Keratinocyte (primary cell): ENCODE results near the gene ZBTB9. TPM values are rescaled to one million over a fixed set of nuclear protein-coding genes. Genes with fewer than 3 reads are reported as not detected.

Experiments used
- DNase-seq: peaks from one replicate; pipeline ENCODE4 v3.0.0-alpha.2; 2011; ENCODE audit warnings: low read depth, missing footprints, low spot score
- FAIRE-seq: peaks from 2 replicates; lab custom pipeline; 2011; peaks lifted over from hg19 to GRCh38; lab: Jason Lieb, UNC
- H2AFZ ChIP-seq: 2 replicates; pipeline ENCODE4 v1.6.0; 2012; ENCODE audit warnings: low read length, control low read depth, inconsistent platforms; ENCODE audit not compliant: control insufficient read depth
- H3K27ac ChIP-seq: 2 replicates; pipeline ENCODE4 v1.5.1; 2011; ENCODE audit warnings: low read length; ENCODE audit not compliant: control insufficient read depth, insufficient read depth
- H3K27me3 ChIP-seq: 3 replicates; pipeline ENCODE4 v1.6.0; 2011; ENCODE audit warnings: low read length; ENCODE audit not compliant: control insufficient read depth, insufficient read depth; ENCODE audit errors: extremely low read depth
- H3K36me3 ChIP-seq, 2 experiments: 2 replicates in 1 of 2; 3 replicates in 1 of 2; pipeline ENCODE4 v1.5.1; 2011; ENCODE audit warnings: low read length in 2 of 2, mild to moderate bottlenecking in 1 of 2; ENCODE audit not compliant: control insufficient read depth in 2 of 2, insufficient read depth in 2 of 2; ENCODE audit errors: extremely low read depth in 1 of 2
- H3K4me1 ChIP-seq: 3 replicates; pipeline ENCODE4 v1.5.1; 2011; ENCODE audit warnings: low read length; ENCODE audit not compliant: control insufficient read depth, insufficient read depth; ENCODE audit errors: extremely low read depth
- H3K4me2 ChIP-seq: 3 replicates; pipeline ENCODE4 v1.6.0; 2011; ENCODE audit warnings: low read depth, low read length; ENCODE audit not compliant: control insufficient read depth, insufficient read depth; ENCODE audit errors: extremely low read depth
- H3K4me3 ChIP-seq, 3 experiments: fragments of 200-600 bp in 1 of 3; sonication (generic) in 1 of 3; 2 replicates in 2 of 3; 3 replicates in 1 of 3; pipeline ENCODE4 v1.5.1; 2011 to 2016; ENCODE audit warnings: low read length in 3 of 3, mild to moderate bottlenecking in 3 of 3, control low read depth in 2 of 3, inconsistent platforms in 1 of 3, low read depth in 1 of 3, mixed read lengths in 1 of 3, mixed run types in 1 of 3, moderate library complexity in 1 of 3; ENCODE audit not compliant: control insufficient read depth in 2 of 3, insufficient read depth in 2 of 3; ENCODE audit errors: extremely low read depth in 1 of 3
- H3K79me2 ChIP-seq: 2 replicates; pipeline ENCODE4 v1.6.0; 2012; ENCODE audit warnings: low read length; ENCODE audit not compliant: control insufficient read depth, insufficient read depth
- H3K9ac ChIP-seq: 3 replicates; pipeline ENCODE4 v1.6.0; 2011; ENCODE audit warnings: low read length; ENCODE audit not compliant: control insufficient read depth, insufficient read depth; ENCODE audit errors: extremely low read depth
- H3K9me1 ChIP-seq: 3 replicates; pipeline ENCODE4 v1.6.0; 2011; ENCODE audit warnings: low read length; ENCODE audit not compliant: control insufficient read depth, insufficient read depth; ENCODE audit errors: extremely low read depth
- H3K9me3 ChIP-seq: 2 replicates; pipeline ENCODE4 v1.5.1; 2012; ENCODE audit warnings: low read depth, low read length; ENCODE audit not compliant: control insufficient read depth
- H4K20me1 ChIP-seq: 3 replicates; pipeline ENCODE4 v1.6.0; 2011; ENCODE audit warnings: low read length; ENCODE audit not compliant: control insufficient read depth, insufficient read depth; ENCODE audit errors: extremely low read depth
- CTCF ChIP-seq, 3 experiments: IDR thresholded peaks in 1 of 3; conservative IDR thresholded peaks in 1 of 3; optimal IDR thresholded peaks in 1 of 3; 2 replicates in 2 of 3; 3 replicates in 1 of 3; pipeline versions ENCODE3 to v1.5.1; 2011; ENCODE audit warnings: low read length in 3 of 3, mild to moderate bottlenecking in 3 of 3, moderate library complexity in 2 of 3, control low read depth in 1 of 3, inconsistent platforms in 1 of 3; ENCODE audit not compliant: insufficient read depth in 2 of 3; ENCODE audit errors: extremely low read depth in 1 of 3
- EZH2 ChIP-seq: IDR thresholded peaks from one replicate; pipeline ENCODE4 v1.6.1; 2012; ENCODE audit warnings: inconsistent platforms, mild to moderate bottlenecking, low read length, moderate library complexity
- dilution Hi-C: fragments of 300-500 bp; cut with MboI; formaldehyde crosslinking; loops from one replicate; pipeline ENCODE4 v1.7.0; 2020; ENCODE audit warnings: low sequenced_read_pairs; ENCODE audit not compliant: extremely low pct_ligation_motif_present
- polyA plus RNA-seq, 5 experiments: library from polyadenylated mRNA; depleted of rRNA in 3 of 5; stranded (reverse) in 3 of 5; stranded (forward) in 1 of 5; unstranded in 1 of 5; fragments of >200 nt; gene quantifications; 1 replicate in 1 of 5; 2 replicates in 3 of 5; 3 replicates in 1 of 5; pipeline versions ENCODE4 v1.2.1 to v1.2.3, GENCODE V29; 2011 to 2012; ENCODE audit warnings: missing spikeins in 2 of 5, low read depth in 1 of 5, low replicate concordance in 1 of 5
- small RNA-seq, 3 experiments: library from RNA; depleted of rRNA; stranded (forward); fragments of <200 nt; gene quantifications; one replicate each; pipeline ENCODE3, GENCODE V24; 2012; ENCODE audit warnings: low read depth in 3 of 3, low replicate concordance in 1 of 3; ENCODE audit not compliant: insufficient read length in 3 of 3

Gene ZBTB9
- polyA plus RNA-seq, 1 donor (not counting 4 experiments of a cell fraction or from before 2014, with no cell fraction given), result 7.8 TPM

GRCh38 chr6:33504486-33504885, 50.1 kb downstream of the ZBTB9 start:
- dilution Hi-C loops, result no loop called here
- Histone ChIP-seq H3K27ac (no peak overlapping the region), H3K4me2 (no peak overlapping the region), H3K4me1 (no peaks in the 10 kb centered on the region), H3K36me3 (no peaks in the 10 kb centered on the region), H3K27me3 (no peaks in the 10 kb centered on the region), H3K9me1 (no peaks in the 10 kb centered on the region), H3K4me3 (no peak overlapping the region), H2AFZ (no peak overlapping the region), H3K9me3 (no peaks in the 10 kb centered on the region), H3K9ac (no peak overlapping the region), H4K20me1 (no peaks in the 10 kb centered on the region), H3K79me2 (no peaks in the 10 kb centered on the region)
- FAIRE-seq, result no peak
- no peak for TF ChIP-seq CTCF (optimal IDR thresholded peaks at IDR 0.05 in 1 of 3, IDR thresholded peaks at IDR 0.05 in 1 of 3, conservative IDR thresholded peaks at IDR 0.05 in 1 of 3; ENCODE audit: extremely low read depth in 1 of 3, insufficient read depth in 2 of 3, low read length in 3 of 3)
- no peak for TF ChIP-seq EZH2
- no peak for DNase-seq

GRCh38 chr6:33505548-33506370, 51.4 kb downstream of the ZBTB9 start:
- no peak for DNase-seq
- no peak overlapping the region for H3K4me3 ChIP-seq
- no peak for FAIRE-seq
- H3K27me3 ChIP-seq, result no peaks in the 10 kb centered on the region
- dilution Hi-C loops, result no loop called here
- no peaks in the 10 kb centered on the region for H3K36me3 ChIP-seq
- H3K4me1 ChIP-seq, result no peaks in the 10 kb centered on the region
- H3K27ac ChIP-seq, result no peak overlapping the region
- TF ChIP-seq CTCF (optimal IDR thresholded peaks at IDR 0.05 in 1 of 3, IDR thresholded peaks at IDR 0.05 in 1 of 3, conservative IDR thresholded peaks at IDR 0.05 in 1 of 3; ENCODE audit: extremely low read depth in 1 of 3, insufficient read depth in 2 of 3, low read length in 3 of 3) (no peak), EZH2 (no peak)
- no peak overlapping the region for H2AFZ ChIP-seq
- H3K79me2 ChIP-seq, result no peaks in the 10 kb centered on the region
- H3K9me3 ChIP-seq, result no peaks in the 10 kb centered on the region
- no peak overlapping the region for H3K9ac ChIP-seq
- H3K9me1 ChIP-seq, result no peaks in the 10 kb centered on the region
- H4K20me1 ChIP-seq, result no peaks in the 10 kb centered on the region
- H3K4me2 ChIP-seq, result no peak overlapping the region

Small RNAs within 50 kb of the gene (small RNA-seq; reads per million reads assigned to genes)
- gene ZBTB9, result 0 reads per million in 3 experiments

Other genes with a start within 250 kb of the ZBTB9 start
- gene HSD17B8, start 249.9 kb upstream of the ZBTB9 start, polyA plus RNA-seq, result 18.6 to 22.1 TPM (median 20.7 TPM) in 3 replicates
- 20.3 to 28.3 TPM (median 23.0 TPM) in 3 replicates for gene RING1, start 246.1 kb upstream of the ZBTB9 start, polyA plus RNA-seq
- 36.2 to 48.7 TPM (median 40.6 TPM) in 3 replicates for gene VPS52, start 182.7 kb upstream of the ZBTB9 start, polyA plus RNA-seq
- 5,669 to 7,560 TPM (median 6,374 TPM) in 3 replicates for gene RPS18, start 182.5 kb upstream of the ZBTB9 start, polyA plus RNA-seq
- gene B3GALT4, start 177.5 kb upstream of the ZBTB9 start, polyA plus RNA-seq, result 0.31 to 0.61 TPM (median 0.49 TPM) in 3 replicates
- 43.0 to 49.3 TPM (median 45.0 TPM) in 3 replicates for gene WDR46, start 165.3 kb upstream of the ZBTB9 start, polyA plus RNA-seq
- 68.3 to 106 TPM (median 68.5 TPM) in 3 replicates for gene PFDN6, start 165.0 kb upstream of the ZBTB9 start, polyA plus RNA-seq
- 33.6 to 57.3 TPM (median 35.8 TPM) in 3 replicates for gene RGL2, start 155.6 kb upstream of the ZBTB9 start, polyA plus RNA-seq
- gene TAPBP, start 140.5 kb upstream of the ZBTB9 start, polyA plus RNA-seq, result 22.2 to 82.4 TPM (median 25.0 TPM) in 3 replicates
- gene ZBTB22, start 136.8 kb upstream of the ZBTB9 start, polyA plus RNA-seq, result 6.0 to 11.4 TPM (median 6.5 TPM) in 3 replicates
- gene DAXX, start 131.6 kb upstream of the ZBTB9 start, polyA plus RNA-seq, result 16.3 to 42.8 TPM (median 23.1 TPM) in 3 replicates
- 5.7 to 20.0 TPM (median 17.3 TPM) in 3 replicates for gene KIFC1, start 62.8 kb upstream of the ZBTB9 start, polyA plus RNA-seq
- gene PHF1, start 43.6 kb upstream of the ZBTB9 start, polyA plus RNA-seq, result 15.2 to 17.1 TPM (median 15.8 TPM) in 3 replicates
- 119 to 246 TPM (median 178 TPM) in 3 replicates for gene CUTA, start 36.5 kb upstream of the ZBTB9 start, polyA plus RNA-seq
- gene SYNGAP1, start 34.5 kb upstream of the ZBTB9 start, polyA plus RNA-seq, result 2.1 to 2.9 TPM (median 2.8 TPM) in 3 replicates
- gene BAK1, start 125.7 kb downstream of the ZBTB9 start, polyA plus RNA-seq, result 61.1 to 93.0 TPM (median 71.1 TPM) in 3 replicates
- 43.3 to 78.0 TPM (median 45.0 TPM) in 3 replicates for gene ITPR3, start 166.7 kb downstream of the ZBTB9 start, polyA plus RNA-seq